Keratinocyte (primary cell): ENCODE data around the gene SMOC1.

Experiments
- CTCF ChIP-seq, 3 experiments: IDR thresholded peaks in 1 of 3; conservative IDR thresholded peaks in 1 of 3; optimal IDR thresholded peaks in 1 of 3; 2 replicates in 2 of 3; 3 replicates in 1 of 3; pipeline versions ENCODE3 to v1.5.1; 2011; ENCODE audit warnings: low read length in 3 of 3, mild to moderate bottlenecking in 3 of 3, moderate library complexity in 2 of 3, control low read depth in 1 of 3, inconsistent platforms in 1 of 3; ENCODE audit not compliant: insufficient read depth in 2 of 3; ENCODE audit errors: extremely low read depth in 1 of 3
- EZH2 ChIP-seq: IDR thresholded peaks from one replicate; pipeline ENCODE4 v1.6.1; 2012; ENCODE audit warnings: inconsistent platforms, mild to moderate bottlenecking, low read length, moderate library complexity

GRCh38 chr14:69956970-69957369 lies 77.8 kb downstream of the SMOC1 start:
- TF ChIP-seq CTCF (optimal IDR thresholded peaks at IDR 0.05 in 1 of 3, IDR thresholded peaks at IDR 0.05 in 1 of 3, conservative IDR thresholded peaks at IDR 0.05 in 1 of 3; ENCODE audit: extremely low read depth in 1 of 3, insufficient read depth in 2 of 3, low read length in 3 of 3) (no peak), EZH2 (no peak)
